Endometrium (tissue), 2 donors: ENCODE results near the gene HOXA7.

Source experiments
- FAIRE-seq: peaks from 2 replicates; lab custom pipeline; 2012; peaks lifted over from hg19 to GRCh38; lab: Jason Lieb, UNC
- donor health status: control.
- donor health status: control.

The HOXA7 gene

GRCh38 chr7:27170426-27171324 lies 14.2 kb upstream of the HOXA7 start:
- no peak for FAIRE-seq

GRCh38 chr7:27169658-27170425 lies 13.4 kb upstream of the HOXA7 start:
- FAIRE-seq = no peak

DNA sequence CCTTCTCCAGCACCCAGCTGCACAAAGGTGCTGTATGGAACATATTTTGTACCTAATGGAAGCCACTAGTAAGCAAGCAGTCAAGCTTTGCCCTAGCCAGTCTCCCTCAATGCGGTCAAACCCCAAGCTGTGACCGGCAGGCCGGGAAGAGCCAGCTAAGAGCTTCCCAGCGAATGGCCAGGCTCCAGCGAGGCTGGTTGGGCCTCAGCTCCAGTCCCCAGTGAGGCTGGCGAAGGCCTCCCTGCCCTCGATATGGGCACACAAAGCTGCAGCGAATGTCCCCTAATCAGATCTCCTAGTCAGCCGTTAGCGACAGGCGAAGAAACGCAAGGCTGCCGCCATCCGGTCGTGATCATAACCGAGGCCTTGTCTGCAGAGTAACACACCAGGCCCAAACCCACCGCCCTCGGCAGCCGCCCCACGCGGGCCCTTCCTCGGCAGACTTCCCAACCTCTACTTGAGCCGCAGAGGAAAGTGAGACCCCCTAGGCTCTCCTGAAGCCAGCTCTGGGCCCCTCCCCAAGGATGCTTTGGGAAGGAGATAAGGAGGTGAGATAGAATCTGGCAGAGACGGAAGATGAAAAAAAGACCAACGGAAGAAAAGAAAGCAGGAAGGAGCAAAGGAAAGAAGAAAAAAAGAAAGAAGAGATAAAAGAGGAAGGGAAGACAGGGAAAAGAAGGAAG lies 11.9 kb upstream of the HOXA7 start:
- no peak for FAIRE-seq

DNA sequence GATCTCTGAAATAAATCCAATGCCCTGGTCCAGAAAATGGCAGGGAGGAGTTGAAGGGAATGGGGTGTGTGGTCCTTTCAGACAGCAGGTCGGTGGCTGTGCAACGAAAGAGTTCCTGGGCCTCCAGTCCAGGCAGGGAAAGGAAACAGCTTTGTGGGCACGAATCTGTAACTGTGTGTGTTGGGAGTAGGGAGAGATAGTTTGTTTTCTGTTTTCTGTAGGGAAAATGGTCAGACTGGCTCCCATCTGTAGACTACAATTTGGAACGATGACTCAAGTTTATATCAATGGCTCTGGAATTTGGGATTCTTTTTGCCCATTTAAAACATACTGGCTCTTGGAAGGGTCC lies 11.4 kb upstream of the HOXA7 start:
- FAIRE-seq = no peak

- FAIRE-seq = no peak
Observed at GRCh38 chr7:27166531-27167505, 10.3 kb upstream of the HOXA7 start.

DNA sequence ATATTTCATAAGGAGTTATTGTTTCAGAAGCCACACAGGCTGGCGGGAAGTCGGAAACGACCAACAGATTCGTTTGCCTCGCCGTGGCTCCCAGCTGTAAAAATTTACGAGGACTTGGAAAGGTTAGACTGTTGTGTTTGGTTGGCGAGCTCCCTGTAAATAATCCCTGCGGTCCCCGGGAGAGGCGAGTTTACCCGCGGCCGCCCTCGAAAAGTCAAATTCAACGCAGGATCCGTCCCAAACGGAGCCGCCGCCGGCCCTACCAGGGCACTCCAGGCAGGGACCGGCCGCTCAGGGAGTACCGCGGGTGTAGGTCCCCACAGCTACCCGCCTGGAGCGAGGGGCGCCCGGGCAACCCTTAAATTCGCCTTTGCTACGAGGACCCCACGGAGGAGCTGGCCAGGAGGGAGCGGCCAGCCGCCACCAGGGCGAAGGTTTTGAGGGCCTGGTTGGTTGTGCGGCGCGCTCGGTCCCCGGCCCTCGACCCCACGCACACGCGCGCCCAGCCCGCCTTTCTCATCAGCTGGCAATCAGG lies 9.6 kb upstream of the HOXA7 start:
- FAIRE-seq = no peak

- peak; percentile 79 for FAIRE-seq
Observed at GRCh38 chr7:27165089-27165995, 8.9 kb upstream of the HOXA7 start, which contains the start of gene HOXA9. Gene HOXA9 (minus strand): TSS chr7:27165537. CDS start chr7:27165457, 80 bp downstream.

DNA sequence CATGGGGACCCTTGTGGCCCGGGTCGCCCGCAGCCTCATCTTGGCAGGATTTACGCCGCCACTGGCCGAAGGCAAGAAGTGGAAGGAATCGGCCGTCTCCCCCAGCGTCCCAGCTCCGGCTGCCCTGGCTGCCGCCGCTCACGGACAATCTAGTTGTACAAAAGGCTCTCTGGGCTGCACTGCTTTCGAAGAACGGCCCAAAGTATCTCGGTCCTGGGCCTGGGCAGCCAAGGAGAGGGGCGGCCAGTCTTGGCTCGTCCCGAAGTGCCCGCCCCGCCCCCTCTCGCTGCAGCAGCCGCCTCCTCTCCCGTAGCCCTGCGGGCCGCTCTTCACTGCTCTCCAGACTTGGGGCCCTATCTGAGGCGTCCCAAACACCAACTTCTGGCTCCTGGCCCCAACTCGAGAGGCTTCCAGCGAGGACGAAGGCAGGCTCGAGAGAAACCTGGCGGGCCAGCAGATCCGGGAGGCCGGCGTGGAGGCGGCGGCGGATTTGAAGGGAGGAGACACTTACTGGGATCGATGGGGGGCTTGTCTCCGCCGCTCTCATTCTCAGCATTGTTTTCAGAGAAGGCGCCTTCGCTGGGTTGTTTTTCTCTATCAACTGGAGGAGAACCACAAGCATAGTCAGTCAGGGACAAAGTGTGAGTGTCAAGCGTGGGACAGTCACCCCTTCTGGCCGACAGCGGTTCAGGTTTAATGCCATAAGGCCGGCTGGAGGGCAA lies 8.1 kb upstream of the HOXA7 start:
- FAIRE-seq = no peak

GRCh38 chr7:27164045-27164366 lies 7.5 kb upstream of the HOXA7 start:
- FAIRE-seq = no peak

GRCh38 chr7:27163288-27164044 lies 7.0 kb upstream of the HOXA7 start:
- no peak for FAIRE-seq

GRCh38 chr7:27162561-27163287 lies 6.2 kb upstream of the HOXA7 start:
- no peak for FAIRE-seq

GRCh38 chr7:27161721-27162560 lies 5.5 kb upstream of the HOXA7 start:
- no peak for FAIRE-seq

DNA sequence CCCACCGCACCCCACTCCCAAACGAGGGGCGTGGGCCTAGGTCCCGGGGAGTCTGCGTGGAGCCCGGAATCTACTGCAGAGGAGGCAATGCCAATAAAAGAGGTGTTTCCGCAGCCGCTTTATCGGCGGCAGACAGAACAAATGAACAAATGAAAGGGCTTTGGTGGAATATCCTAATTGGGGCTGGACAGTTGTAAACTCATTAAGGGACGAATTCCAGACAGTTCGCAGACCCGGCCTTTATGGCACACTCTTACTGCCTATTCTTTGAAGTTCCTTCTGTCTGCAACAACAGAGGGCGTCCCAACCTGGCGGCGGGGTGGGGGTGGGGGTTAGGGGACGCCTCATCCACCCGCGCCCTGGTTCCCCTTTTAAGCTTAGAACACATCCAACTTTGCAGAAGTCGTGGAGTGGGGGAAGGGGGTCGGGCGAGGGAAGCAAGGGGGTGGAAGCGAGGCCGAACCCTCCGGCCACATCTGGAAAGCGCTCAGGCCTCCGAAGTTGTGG lies 4.8 kb upstream of the HOXA7 start:
- FAIRE-seq = no peak

DNA sequence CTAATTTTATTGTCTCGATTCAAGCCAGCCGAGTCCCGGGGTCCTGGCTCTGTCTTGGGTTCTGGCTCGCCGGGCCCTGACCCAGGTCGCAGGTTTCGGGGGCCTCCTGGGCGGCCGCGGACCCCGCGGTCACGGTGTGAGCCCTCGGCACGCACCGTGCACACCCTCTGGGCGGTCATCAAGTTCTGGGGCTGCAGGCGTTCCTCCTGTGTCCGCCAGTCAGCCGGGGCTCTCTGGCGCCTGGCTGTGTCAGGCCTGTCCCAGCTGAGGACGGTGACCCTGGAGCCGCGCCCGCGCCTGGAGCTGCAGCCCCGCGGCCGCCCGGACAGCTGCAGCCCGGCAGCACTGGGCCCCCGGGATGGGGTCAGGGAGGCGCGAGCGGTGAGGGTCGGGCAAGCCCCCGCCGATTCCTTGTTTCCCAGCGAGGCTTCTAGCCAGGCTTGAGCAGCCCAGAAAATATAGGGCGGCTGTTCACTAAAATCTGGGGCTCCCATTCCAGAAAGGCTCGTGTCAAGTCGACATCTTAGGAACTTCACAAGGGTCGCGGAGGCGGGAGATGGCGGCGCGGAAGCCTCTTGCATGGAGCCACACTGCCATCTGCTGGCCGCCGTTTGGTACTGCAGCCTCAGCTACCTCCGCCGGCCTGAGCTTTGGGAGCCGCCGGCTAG lies 4.2 kb upstream of the HOXA7 start:
- peak; percentile 58 for FAIRE-seq

DNA sequence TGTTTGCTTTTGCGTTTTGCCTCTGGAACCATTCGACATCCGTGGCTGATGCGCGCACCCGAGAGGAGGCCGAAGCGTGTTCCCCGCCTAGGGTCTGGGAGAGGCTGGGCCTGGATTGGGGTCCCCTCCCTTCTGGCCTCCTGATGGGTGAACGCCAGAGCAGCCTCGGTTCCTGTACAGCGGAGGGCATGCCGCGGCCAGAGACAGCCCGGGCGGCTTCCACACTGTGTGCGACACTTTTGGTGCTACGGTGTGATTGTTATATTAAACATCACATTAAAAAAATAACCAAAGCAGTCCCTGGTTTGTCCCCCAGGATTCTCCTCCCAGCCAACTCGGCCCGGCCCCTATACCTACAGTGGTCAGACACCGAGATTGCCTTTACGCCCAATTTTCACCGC lies 3.7 kb upstream of the HOXA7 start:
- no peak for FAIRE-seq
